Measurements from ENCODE around the gene RINL.

Gene RINL

GRCh38 chr19:38877781-38878574 lies at the start of gene RINL:
TSS of gene RINL (minus strand) at chr19:38878275. CDS start at chr19:38876742, 1,533 bp downstream.
- DNase-seq = no peak

DNA sequence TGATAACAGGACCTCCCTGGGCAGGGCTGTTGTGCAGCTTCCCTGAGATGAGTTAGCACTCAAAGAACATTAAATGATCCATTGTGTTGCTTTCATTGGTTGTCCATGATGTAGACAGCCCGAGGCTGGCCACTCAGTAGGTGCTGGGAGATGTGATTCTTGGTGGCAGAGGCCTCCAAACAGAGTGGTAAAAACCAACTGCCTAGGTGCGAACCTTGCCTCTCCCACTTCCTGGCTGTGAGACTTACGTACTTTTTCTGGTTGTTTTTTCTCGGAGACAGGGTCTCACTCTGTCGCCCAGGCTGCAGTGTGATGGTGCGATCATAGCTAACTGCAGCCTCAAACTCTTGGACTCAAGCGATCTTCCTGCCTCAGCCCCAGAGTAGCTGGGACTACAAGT lies 46.3 kb upstream of the RINL start:
- DNase-seq = no peak

DNA sequence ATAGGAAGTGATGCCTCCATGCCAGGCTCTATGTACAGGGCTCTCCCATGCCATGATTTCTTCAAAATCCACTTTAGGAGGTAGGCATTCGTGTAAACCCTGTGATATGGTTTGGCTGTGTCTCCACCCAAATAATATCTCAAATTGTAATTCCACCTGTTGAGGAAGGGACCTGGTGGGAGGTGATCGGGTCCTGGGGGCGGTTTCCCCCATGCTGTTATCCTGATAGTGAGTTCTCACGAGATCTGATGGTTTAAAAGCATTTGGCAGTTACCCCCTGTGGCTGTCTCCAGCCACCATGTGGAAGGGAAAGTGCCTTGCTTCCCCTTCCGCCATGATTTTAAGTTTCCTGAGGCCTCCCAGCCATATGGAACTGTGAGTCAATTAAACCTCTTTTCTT lies 44.4 kb upstream of the RINL start:
- DNase-seq = no peak

- no peak for DNase-seq
These were observed 43.6 kb upstream of the RINL start for GRCh38 chr19:38921420-38922274.

DNA sequence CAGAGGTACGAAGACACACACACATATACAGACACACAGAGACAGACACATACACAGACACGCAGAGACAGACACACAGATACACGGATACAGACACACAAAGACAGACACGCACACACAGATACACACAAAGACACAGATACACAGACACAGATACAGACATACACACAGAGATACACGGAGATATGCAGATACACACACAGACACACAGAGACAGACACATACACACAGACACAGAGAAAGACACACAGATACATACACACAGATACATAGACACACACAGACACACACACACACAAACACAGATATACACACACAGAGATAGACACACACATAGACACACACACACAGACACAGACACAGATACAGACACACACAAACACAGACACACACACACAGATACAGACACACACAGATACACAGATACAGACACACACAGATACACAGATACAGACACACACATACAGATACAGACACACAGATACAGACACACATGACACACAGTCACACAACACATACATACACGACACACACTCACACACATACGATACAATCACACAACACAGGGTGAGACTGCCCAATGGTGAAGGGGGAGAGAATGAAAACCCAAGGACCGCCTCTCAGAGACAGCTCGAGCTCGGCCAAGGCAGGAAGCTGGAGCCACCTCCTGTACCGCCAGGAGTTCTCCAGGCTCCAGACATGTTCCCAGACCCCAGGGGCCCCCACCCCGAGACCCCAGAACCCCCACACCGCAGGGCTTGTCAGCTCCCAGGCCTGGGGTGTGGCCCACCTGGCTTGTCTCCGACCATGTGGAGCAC lies 42.7 kb upstream of the RINL start:
- no peak for DNase-seq

GRCh38 chr19:38919837-38920601 lies 41.9 kb upstream of the RINL start:
- no peak for DNase-seq

DNA sequence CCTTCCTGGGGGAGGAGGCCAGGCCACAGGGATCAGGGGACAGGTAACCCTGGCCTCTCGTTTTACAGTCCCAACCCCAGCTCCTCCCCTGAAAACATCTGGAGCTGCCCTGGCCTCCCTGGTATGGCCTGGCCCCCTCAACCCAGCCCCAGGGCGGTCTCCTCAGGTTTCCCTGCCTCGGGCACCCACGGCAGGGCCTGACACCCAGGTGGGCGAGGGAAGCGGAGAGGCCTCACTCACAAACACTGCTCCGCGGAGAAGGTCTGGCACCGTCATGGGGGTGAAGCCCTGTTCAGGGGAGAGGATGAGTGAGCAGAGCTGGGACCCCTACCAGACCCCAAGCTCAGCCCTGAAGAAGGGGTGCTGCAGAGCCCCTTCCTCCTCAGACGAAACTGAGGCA lies 40.5 kb upstream of the RINL start:
- DNase-seq = no peak

GRCh38 chr19:38917921-38918491 lies 39.9 kb upstream of the RINL start:
- no peak for DNase-seq

GRCh38 chr19:38917516-38917915 lies 39.4 kb upstream of the RINL start:
- DNase-seq = no peak

GRCh38 chr19:38915329-38916321 lies 37.5 kb upstream of the RINL start:
- no peak for DNase-seq

DNA sequence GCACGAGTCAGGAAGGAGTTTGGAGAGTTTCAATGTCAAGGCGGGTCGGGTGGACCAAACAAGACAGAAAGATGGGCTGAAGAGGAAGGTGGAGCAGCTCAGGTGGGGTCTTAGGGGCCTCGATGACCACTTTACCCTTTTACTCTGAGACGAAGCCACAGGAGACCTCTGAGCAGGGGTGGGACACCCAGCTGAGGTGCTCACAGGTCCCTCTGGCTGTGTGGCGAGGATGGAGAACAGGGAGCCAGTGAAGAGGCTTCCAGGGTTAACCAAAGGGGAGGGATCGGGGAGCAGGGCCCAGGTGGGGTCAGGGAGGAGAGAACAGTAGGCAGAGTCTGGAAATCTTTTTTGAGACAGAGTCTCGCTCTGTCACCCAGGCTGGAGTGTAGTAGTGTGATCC lies 35.9 kb upstream of the RINL start:
- no peak for DNase-seq

- no peak for DNase-seq
These were observed 34.8 kb upstream of the RINL start for GRCh38 chr19:38912600-38913514.

DNA sequence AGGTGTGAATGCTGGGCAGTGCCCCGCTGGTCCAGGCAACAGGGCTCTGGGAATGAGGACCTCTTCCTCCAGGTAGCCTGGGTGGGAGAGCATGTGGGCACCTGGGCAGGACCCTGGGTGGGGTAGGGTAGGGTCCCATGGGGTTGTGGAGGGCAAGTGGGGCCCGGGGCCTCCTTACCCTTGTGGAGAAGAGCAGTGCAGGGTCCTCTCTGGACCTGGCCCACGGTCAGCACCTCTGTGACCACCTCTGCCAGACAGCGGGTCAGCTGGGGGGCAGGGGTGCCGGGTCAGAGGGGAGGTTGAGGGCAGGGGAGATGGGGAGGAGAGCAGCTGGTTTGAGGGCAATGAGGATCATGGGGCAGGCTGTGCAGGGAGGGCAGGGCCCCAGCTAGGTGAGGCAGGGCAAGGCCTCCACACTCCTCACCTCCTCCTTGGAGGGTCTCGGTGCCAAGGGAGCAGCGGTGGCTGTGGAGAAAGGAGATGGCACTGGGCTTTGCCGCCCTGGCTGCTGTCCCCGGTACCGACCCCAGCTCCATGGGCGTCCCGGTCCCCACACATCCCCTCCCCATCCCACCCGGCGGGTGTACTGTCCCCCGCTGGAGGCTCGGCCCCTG lies 33.4 kb upstream of the RINL start:
- no peak for DNase-seq

DNA sequence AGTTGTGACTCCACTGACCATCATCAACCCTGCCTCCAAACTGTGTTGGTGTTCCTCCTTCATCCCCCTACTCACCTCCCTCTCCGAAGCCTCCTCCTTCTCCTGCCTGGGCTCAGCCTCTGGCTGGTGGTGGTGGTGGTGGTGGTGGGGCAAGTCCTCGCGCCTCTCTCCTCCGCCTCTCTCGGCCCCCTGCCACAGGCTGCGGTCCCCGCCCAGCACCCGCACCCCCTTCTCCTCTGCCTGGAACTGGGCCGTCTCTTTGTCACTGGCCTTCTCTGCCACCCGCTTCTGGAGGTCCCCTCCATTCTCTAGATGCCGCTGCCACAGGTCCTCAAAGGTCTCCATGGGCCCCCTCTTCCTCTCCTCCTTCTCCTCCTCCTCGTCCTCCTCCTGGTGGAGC lies 32.4 kb upstream of the RINL start:
- DNase-seq = no peak

GRCh38 chr19:38908911-38909310 lies 30.8 kb upstream of the RINL start:
- DNase-seq = no peak

- DNase-seq = no peak
These were observed 29.6 kb upstream of the RINL start for GRCh38 chr19:38907670-38908069.

DNA sequence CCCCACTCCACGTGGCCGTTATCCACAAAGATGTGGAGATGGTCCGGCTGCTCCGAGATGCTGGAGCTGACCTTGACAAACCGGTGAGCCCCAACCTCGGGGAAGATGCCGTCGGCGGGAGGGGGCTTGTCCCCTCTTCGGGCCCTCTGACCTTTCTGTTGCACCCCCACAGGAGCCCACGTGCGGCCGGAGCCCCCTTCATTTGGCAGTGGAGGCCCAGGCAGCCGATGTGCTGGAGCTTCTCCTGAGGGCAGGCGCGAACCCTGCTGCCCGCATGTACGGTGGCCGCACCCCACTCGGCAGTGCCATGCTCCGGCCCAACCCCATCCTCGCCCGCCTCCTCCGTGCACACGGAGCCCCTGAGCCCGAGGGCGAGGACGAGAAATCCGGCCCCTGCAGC lies 29.2 kb upstream of the RINL start:
- no peak for DNase-seq

GRCh38 chr19:38905620-38906019 lies 27.5 kb upstream of the RINL start:
- no peak for DNase-seq

Data from fibroblast of skin of right biceps (primary cell).